ENCODE results near the gene MLXIP.
"Not testable (repeated sequence)": the region's sequence is repeated elsewhere in the genome, so short reads cannot be mapped to it uniquely, and the experiment has no call there.

The MLXIP gene

GRCh38 chr12:122097584-122097926 is 19.0 kb downstream of the MLXIP start:
- no peak for DNase-seq

GRCh38 chr12:122097927-122098756 is 19.6 kb downstream of the MLXIP start:
- peak; percentile 49 to 70 for DNase-seq

- no peak for DNase-seq
Measured at GRCh38 chr12:122099280-122099749, 20.8 kb downstream of the MLXIP start.

GRCh38 chr12:122099856-122100255 is 21.3 kb downstream of the MLXIP start:
- DNase-seq: no peak

- peak in 1 of 2 experiments; percentile 16 for DNase-seq
Measured at GRCh38 chr12:122100568-122100967, 22.0 kb downstream of the MLXIP start.

- no peak for DNase-seq
Measured at GRCh38 chr12:122102331-122102730, 23.8 kb downstream of the MLXIP start.

GRCh38 chr12:122104844-122105243 is 26.3 kb downstream of the MLXIP start:
- DNase-seq: no peak

GRCh38 chr12:122105496-122105895 is 26.9 kb downstream of the MLXIP start:
- DNase-seq: not testable (repeated sequence)

- peak; percentile 49 to 84 for DNase-seq
Measured at GRCh38 chr12:122106843-122107242, 28.3 kb downstream of the MLXIP start.

- DNase-seq: no peak
Measured at GRCh38 chr12:122107261-122107660, 28.7 kb downstream of the MLXIP start.

GRCh38 chr12:122111089-122111641 is 32.6 kb downstream of the MLXIP start:
- DNase-seq: peak; percentile 39 to 75

- DNase-seq: no peak
Measured at GRCh38 chr12:122116707-122117535, 38.4 kb downstream of the MLXIP start.

GRCh38 chr12:122117979-122118378 is 39.4 kb downstream of the MLXIP start:
- no peak for DNase-seq

- DNase-seq: not testable (repeated sequence)
Measured at GRCh38 chr12:122121341-122121740, 42.8 kb downstream of the MLXIP start.

GRCh38 chr12:122121745-122122144 is 43.2 kb downstream of the MLXIP start:
- no peak for DNase-seq

GRCh38 chr12:122123051-122123760 is 44.6 kb downstream of the MLXIP start:
- peak; percentile 47 to 60 for DNase-seq

- no peak for DNase-seq
Measured at GRCh38 chr12:122123761-122124145, 45.2 kb downstream of the MLXIP start.

- no peak for DNase-seq
Measured at GRCh38 chr12:122124370-122124769, 45.8 kb downstream of the MLXIP start.

- DNase-seq: no peak
Measured at GRCh38 chr12:122125452-122126341, 47.1 kb downstream of the MLXIP start.

- DNase-seq: no peak
Measured at GRCh38 chr12:122126342-122126635, 47.7 kb downstream of the MLXIP start.

GRCh38 chr12:122126713-122127597 is 48.4 kb downstream of the MLXIP start:
- no peak for DNase-seq
